ENCODE data around the gene LMF1. TPM values are rescaled to one million over a fixed set of nuclear protein-coding genes. Genes with fewer than 3 reads are reported as not detected.

Gene LMF1
- total RNA-seq, 1 donor from 2014 or later, result 24.6 TPM

DNA sequence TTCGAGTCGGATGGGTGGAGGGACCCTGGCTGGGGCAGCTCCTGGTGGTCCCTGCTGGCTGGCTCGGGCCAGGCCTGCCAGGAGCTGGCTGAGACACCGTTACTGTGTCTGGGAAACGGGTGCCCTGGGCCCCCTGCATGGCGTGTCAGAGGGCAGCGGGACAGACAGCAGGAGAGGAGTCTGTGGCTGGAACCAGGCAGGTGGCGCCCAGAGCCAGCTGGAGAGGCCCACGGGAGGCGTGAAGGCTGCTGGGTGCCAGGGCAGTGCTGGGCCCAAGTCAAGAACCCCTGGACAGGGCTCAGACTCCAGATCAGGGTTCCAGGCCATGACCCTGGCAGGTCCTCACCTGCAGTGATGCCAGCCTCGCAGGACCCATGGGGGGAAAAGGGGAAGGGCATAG, 27.4 kb upstream of the LMF1 start:
- no peaks in the 10 kb centered on the region for H3K9me3 Mint-ChIP-seq (ENCODE audit: unreplicated experiment)
- H3K27me3 Mint-ChIP-seq (ENCODE audit: unreplicated experiment), result peaks cover 24% of the 10 kb centered on the region
- H3K27ac Mint-ChIP-seq (ENCODE audit: unreplicated experiment), result no peak overlapping the region
- no peak for DNase-seq (ENCODE audit: extremely low spot score, unreplicated experiment)
- H3K36me3 Mint-ChIP-seq (ENCODE audit: unreplicated experiment), result peaks cover 2% of the 10 kb centered on the region
- no peak overlapping the region for H3K4me3 Mint-ChIP-seq (ENCODE audit: unreplicated experiment)
- TF ChIP-seq, protein P1, sequence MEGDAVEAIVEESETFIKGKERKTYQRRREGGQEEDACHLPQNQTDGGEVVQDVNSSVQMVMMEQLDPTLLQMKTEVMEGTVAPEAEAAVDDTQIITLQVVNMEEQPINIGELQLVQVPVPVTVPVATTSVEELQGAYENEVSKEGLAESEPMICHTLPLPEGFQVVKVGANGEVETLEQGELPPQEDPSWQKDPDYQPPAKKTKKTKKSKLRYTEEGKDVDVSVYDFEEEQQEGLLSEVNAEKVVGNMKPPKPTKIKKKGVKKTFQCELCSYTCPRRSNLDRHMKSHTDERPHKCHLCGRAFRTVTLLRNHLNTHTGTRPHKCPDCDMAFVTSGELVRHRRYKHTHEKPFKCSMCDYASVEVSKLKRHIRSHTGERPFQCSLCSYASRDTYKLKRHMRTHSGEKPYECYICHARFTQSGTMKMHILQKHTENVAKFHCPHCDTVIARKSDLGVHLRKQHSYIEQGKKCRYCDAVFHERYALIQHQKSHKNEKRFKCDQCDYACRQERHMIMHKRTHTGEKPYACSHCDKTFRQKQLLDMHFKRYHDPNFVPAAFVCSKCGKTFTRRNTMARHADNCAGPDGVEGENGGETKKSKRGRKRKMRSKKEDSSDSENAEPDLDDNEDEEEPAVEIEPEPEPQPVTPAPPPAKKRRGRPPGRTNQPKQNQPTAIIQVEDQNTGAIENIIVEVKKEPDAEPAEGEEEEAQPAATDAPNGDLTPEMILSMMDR (IDR thresholded peaks at IDR 0.05), result no peak
- peaks cover 19% of the 10 kb centered on the region for H3K4me1 Mint-ChIP-seq (ENCODE audit: unreplicated experiment)

- H3K27ac Mint-ChIP-seq (ENCODE audit: unreplicated experiment), result no peak overlapping the region
- TF ChIP-seq, protein P1 (IDR thresholded peaks at IDR 0.05), result no peak
- H3K4me1 Mint-ChIP-seq (ENCODE audit: unreplicated experiment), result peaks cover 14% of the 10 kb centered on the region
- peaks cover 24% of the 10 kb centered on the region for H3K27me3 Mint-ChIP-seq (ENCODE audit: unreplicated experiment)
- no peak for DNase-seq (ENCODE audit: extremely low spot score, unreplicated experiment)
- no peaks in the 10 kb centered on the region for H3K9me3 Mint-ChIP-seq (ENCODE audit: unreplicated experiment)
- peaks cover 2% of the 10 kb centered on the region for H3K36me3 Mint-ChIP-seq (ENCODE audit: unreplicated experiment)
- H3K4me3 Mint-ChIP-seq (ENCODE audit: unreplicated experiment), result peak overlapping the region; percentile 44
These were observed 26.8 kb upstream of the LMF1 start for GRCh38 chr16:997440-998051.

- TF ChIP-seq, protein P1 (IDR thresholded peaks at IDR 0.05), result no peak
- peaks cover 14% of the 10 kb centered on the region for H3K4me1 Mint-ChIP-seq (ENCODE audit: unreplicated experiment)
- H3K9me3 Mint-ChIP-seq (ENCODE audit: unreplicated experiment), result no peaks in the 10 kb centered on the region
- no peak overlapping the region for H3K27ac Mint-ChIP-seq (ENCODE audit: unreplicated experiment)
- peaks cover 2% of the 10 kb centered on the region for H3K36me3 Mint-ChIP-seq (ENCODE audit: unreplicated experiment)
- DNase-seq (ENCODE audit: extremely low spot score, unreplicated experiment), result no peak
- H3K4me3 Mint-ChIP-seq (ENCODE audit: unreplicated experiment), result no peak overlapping the region
- H3K27me3 Mint-ChIP-seq (ENCODE audit: unreplicated experiment), result peaks cover 27% of the 10 kb centered on the region
These were observed 25.9 kb upstream of the LMF1 start for GRCh38 chr16:996681-997080.

- Mint-ChIP-seq H3K9me3 (ENCODE audit: unreplicated experiment) (no peaks in the 10 kb centered on the region), H3K27me3 (ENCODE audit: unreplicated experiment) (peaks cover 27% of the 10 kb centered on the region), H3K27ac (ENCODE audit: unreplicated experiment) (no peak overlapping the region), H3K4me3 (ENCODE audit: unreplicated experiment) (no peak overlapping the region), H3K36me3 (ENCODE audit: unreplicated experiment) (no peaks in the 10 kb centered on the region), H3K4me1 (ENCODE audit: unreplicated experiment) (peaks cover 14% of the 10 kb centered on the region)
- no peak for DNase-seq (ENCODE audit: extremely low spot score, unreplicated experiment)
- TF ChIP-seq, protein P1 (IDR thresholded peaks at IDR 0.05), result no peak
These were observed 25.0 kb upstream of the LMF1 start for GRCh38 chr16:995783-996182.

DNA sequence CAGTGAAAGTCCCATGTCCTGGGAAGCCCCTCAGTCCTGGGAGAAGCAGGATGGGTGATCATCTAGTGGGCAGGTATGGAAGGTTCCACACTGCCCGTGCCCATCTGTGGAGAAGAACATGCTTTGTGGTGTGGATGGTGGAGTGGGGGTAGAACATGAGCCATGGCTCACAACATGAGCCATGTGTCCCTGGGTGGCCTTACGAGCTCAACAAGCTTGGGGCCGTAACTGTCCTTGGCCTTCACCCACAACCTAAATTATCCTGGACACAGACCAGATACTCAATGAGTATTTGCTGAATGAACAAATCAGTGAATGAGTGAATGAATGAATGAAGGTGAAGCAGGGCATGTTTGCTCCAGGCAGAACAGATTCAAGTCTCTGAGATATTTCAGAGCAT, 24.3 kb upstream of the LMF1 start:
- TF ChIP-seq, protein P1 (IDR thresholded peaks at IDR 0.05), result no peak
- Mint-ChIP-seq H3K36me3 (ENCODE audit: unreplicated experiment) (no peaks in the 10 kb centered on the region), H3K27ac (ENCODE audit: unreplicated experiment) (no peak overlapping the region), H3K4me1 (ENCODE audit: unreplicated experiment) (peaks cover 14% of the 10 kb centered on the region), H3K27me3 (ENCODE audit: unreplicated experiment) (peaks cover 27% of the 10 kb centered on the region), H3K9me3 (ENCODE audit: unreplicated experiment) (no peaks in the 10 kb centered on the region), H3K4me3 (ENCODE audit: unreplicated experiment) (no peak overlapping the region)
- DNase-seq (ENCODE audit: extremely low spot score, unreplicated experiment), result no peak

All from osteocyte (in vitro differentiated cells).